Astrocyte of the cerebellum (primary cell): ENCODE data around the gene FAAP100.

Source experiments
- DNase-seq: peaks from one replicate; pipeline ENCODE4 v3.0.0-alpha.2; 2011; ENCODE audit warnings: low read depth
- H3K4me3 ChIP-seq: 2 replicates; pipeline ENCODE4 v1.5.1; 2011; ENCODE audit warnings: mild to moderate bottlenecking, low read depth, low read length, moderate library complexity
- CTCF ChIP-seq: IDR thresholded peaks from 2 replicates; pipeline ENCODE4 v1.5.1; 2012; ENCODE audit warnings: low read length, low read depth, moderate library complexity, mild to moderate bottlenecking; ENCODE audit errors: missing control alignments
- in situ Hi-C: cut with HindIII; loops from 2 replicates; pipeline ENCODE4 v1.10.0; 2017; ENCODE audit warnings: low sequenced_read_pairs

The FAAP100 gene

GRCh38 chr17:81569986-81570514 lies 17.9 kb upstream of the FAAP100 start:
- in situ Hi-C loops, result loop anchor here (5.0 kb wide), 1 partner anchor 53 kb away; no protein-coding TSS in a partner anchor
- no peak for TF ChIP-seq CTCF
- no peak for DNase-seq
- no peak overlapping the region for H3K4me3 ChIP-seq

- H3K4me3 ChIP-seq, result no peak overlapping the region
- in situ Hi-C loops, result loop anchor here (5.0 kb wide), 1 partner anchor 51 kb away; no protein-coding TSS in a partner anchor
- TF ChIP-seq CTCF, result no peak
- DNase-seq, result no peak
These were observed 16.3 kb upstream of the FAAP100 start for GRCh38 chr17:81568416-81568815.

DNA sequence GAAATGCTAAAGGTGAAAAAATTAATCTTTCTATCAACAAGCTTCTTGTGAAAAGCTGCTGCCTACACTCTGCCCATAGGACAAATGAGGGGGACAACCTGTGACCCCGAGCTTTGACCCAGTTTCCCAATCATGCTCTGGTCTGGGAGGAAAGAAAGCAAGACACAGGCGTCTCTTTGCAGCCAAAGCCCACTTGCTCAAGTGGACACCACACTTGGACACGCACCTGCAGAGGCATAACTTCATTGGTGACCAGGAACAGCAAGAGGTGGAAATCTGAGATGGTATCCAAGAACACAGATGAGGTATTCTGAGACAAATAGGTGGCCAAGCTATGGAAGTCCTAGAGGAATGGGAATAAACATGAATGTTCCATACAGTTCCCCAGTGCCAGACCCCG lies 15.0 kb upstream of the FAAP100 start:
- H3K4me3 ChIP-seq, result no peak overlapping the region
- DNase-seq, result no peak
- in situ Hi-C loops, result loop anchor here (5.0 kb wide), 1 partner anchor 50 kb away; no protein-coding TSS in a partner anchor
- no peak for TF ChIP-seq CTCF

- no peak for TF ChIP-seq CTCF
- peak; percentile 96 for DNase-seq
- H3K4me3 ChIP-seq, result no peak overlapping the region
- in situ Hi-C loops, result loop anchor here (5.0 kb wide), 1 partner anchor 49 kb away; no protein-coding TSS in a partner anchor
These were observed 14.4 kb upstream of the FAAP100 start for GRCh38 chr17:81566461-81567126.

- no peak for DNase-seq
- no peak for TF ChIP-seq CTCF
- in situ Hi-C loops, result loop anchor here (5.0 kb wide), 1 partner anchor 48 kb away; no protein-coding TSS in a partner anchor
- no peak overlapping the region for H3K4me3 ChIP-seq
These were observed 13.1 kb upstream of the FAAP100 start for GRCh38 chr17:81565231-81565630.

- TF ChIP-seq CTCF, result no peak
- in situ Hi-C loops, result loop anchor here (5.0 kb wide), 1 partner anchor 47 kb away; no protein-coding TSS in a partner anchor
- no peak overlapping the region for H3K4me3 ChIP-seq
- no peak for DNase-seq
These were observed 12.6 kb upstream of the FAAP100 start for GRCh38 chr17:81564778-81565177.
